ENCODE measurements around the gene CACNA1S.

Gene CACNA1S

DNA sequence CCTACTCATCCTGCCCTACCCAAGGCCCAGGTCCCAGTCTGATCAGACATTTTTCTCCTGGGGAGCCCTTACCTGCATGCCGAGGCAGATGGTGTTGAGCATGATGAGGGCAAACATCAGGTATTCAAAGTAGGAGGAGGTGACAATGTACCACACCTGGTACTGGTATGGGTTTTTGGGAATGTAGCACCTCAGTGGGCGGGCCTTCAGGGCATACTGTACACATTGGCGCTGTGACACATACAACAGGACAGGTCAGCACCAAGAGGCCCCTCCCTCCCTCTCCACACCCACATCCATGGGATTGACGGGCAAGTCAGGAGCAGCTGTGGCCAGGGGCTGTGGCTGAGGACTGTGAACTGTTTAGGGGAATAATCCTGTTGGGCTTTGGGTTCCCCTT is 51.6 kb downstream of the CACNA1S start:
- H3K9ac ChIP-seq (ENCODE audit: low read length), result no peak overlapping the region
- H3K27me3 ChIP-seq (ENCODE audit: low read length), result no peaks in the 10 kb centered on the region
- no peaks in the 10 kb centered on the region for H3K79me2 ChIP-seq (ENCODE audit: insufficient read depth, low read length)
- no peaks in the 10 kb centered on the region for H3K9me2 ChIP-seq (replicated peaks; ENCODE audit: insufficient read depth, low read length)
- TF ChIP-seq, protein P1, sequence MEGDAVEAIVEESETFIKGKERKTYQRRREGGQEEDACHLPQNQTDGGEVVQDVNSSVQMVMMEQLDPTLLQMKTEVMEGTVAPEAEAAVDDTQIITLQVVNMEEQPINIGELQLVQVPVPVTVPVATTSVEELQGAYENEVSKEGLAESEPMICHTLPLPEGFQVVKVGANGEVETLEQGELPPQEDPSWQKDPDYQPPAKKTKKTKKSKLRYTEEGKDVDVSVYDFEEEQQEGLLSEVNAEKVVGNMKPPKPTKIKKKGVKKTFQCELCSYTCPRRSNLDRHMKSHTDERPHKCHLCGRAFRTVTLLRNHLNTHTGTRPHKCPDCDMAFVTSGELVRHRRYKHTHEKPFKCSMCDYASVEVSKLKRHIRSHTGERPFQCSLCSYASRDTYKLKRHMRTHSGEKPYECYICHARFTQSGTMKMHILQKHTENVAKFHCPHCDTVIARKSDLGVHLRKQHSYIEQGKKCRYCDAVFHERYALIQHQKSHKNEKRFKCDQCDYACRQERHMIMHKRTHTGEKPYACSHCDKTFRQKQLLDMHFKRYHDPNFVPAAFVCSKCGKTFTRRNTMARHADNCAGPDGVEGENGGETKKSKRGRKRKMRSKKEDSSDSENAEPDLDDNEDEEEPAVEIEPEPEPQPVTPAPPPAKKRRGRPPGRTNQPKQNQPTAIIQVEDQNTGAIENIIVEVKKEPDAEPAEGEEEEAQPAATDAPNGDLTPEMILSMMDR (IDR thresholded peaks at IDR 0.05; ENCODE audit: insufficient read depth, low read length, poor library complexity, severe bottlenecking), result no peak
- TF ChIP-seq EZH2phosphoT487 (conservative IDR thresholded peaks at IDR 0.05; ENCODE audit: low read length), result no peak
- no peak overlapping the region for H2AFZ ChIP-seq (ENCODE audit: low read depth, low read length, severe bottlenecking)
- H3K4me2 ChIP-seq (ENCODE audit: low read depth, low read length, poor library complexity, severe bottlenecking), result no peak overlapping the region
- no peak overlapping the region for H3K4me3 ChIP-seq (ENCODE audit: insufficient read depth, low read length, poor library complexity, severe bottlenecking)
- H3F3A ChIP-seq (ENCODE audit: insufficient read depth), result no peaks in the 10 kb centered on the region
- H3K36me3 ChIP-seq (ENCODE audit: low read length), result no peaks in the 10 kb centered on the region
- H4K20me1 ChIP-seq (ENCODE audit: low read depth, low read length), result no peaks in the 10 kb centered on the region
- no peak overlapping the region for H3K27ac ChIP-seq (ENCODE audit: low read depth, low read length)
- no peaks in the 10 kb centered on the region for H3K9me3 ChIP-seq (ENCODE audit: insufficient read depth, low read length)

DNA sequence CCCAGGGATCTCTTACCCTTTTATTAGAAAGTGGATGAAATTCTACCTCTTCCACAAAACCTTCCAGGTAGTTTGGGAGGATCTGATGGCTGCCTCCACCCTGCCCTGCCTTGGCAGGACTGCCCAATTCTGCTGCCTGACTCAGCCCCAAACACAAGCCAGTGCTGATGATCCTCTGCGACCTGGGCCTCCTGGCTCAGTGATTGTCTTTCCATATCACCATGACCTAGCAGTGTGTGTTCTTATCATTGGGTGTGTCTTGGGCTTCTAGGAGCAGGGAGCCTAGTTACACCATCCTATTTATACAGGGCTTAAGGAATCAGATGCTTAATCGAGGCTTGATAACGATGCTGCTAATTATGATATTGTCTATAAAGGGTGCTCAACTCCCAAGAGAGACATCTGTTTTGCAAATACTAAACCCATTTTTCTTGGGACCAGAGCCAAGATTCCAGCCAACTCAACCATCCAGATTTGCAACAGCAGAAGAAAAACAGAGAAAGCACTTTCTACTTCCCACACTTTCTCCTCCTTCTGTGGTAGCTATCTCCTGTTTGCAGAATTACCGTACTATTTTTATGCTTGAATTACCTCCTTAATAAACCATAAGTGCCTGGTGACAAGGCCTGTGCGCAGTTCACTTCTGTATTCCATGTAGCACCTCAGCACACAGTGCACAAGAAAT is 52.2 kb downstream of the CACNA1S start:
- no peak overlapping the region for H3K4me2 ChIP-seq (ENCODE audit: low read depth, low read length, poor library complexity, severe bottlenecking)
- no peak overlapping the region for H3K4me3 ChIP-seq (ENCODE audit: insufficient read depth, low read length, poor library complexity, severe bottlenecking)
- no peak overlapping the region for H3K27ac ChIP-seq (ENCODE audit: low read depth, low read length)
- no peak overlapping the region for H3K9ac ChIP-seq (ENCODE audit: low read length)
- no peaks in the 10 kb centered on the region for H3K79me2 ChIP-seq (ENCODE audit: insufficient read depth, low read length)
- no peaks in the 10 kb centered on the region for H3F3A ChIP-seq (ENCODE audit: insufficient read depth)
- H3K9me2 ChIP-seq (replicated peaks; ENCODE audit: insufficient read depth, low read length), result no peaks in the 10 kb centered on the region
- no peaks in the 10 kb centered on the region for H3K9me3 ChIP-seq (ENCODE audit: insufficient read depth, low read length)
- no peak overlapping the region for H2AFZ ChIP-seq (ENCODE audit: low read depth, low read length, severe bottlenecking)
- H3K27me3 ChIP-seq (ENCODE audit: low read length), result no peaks in the 10 kb centered on the region
- H3K36me3 ChIP-seq (ENCODE audit: low read length), result no peaks in the 10 kb centered on the region
- no peaks in the 10 kb centered on the region for H4K20me1 ChIP-seq (ENCODE audit: low read depth, low read length)
- TF ChIP-seq, protein P1 (IDR thresholded peaks at IDR 0.05; ENCODE audit: insufficient read depth, low read length, poor library complexity, severe bottlenecking), result no peak
- no peak for TF ChIP-seq EZH2phosphoT487 (conservative IDR thresholded peaks at IDR 0.05; ENCODE audit: low read length)

DNA sequence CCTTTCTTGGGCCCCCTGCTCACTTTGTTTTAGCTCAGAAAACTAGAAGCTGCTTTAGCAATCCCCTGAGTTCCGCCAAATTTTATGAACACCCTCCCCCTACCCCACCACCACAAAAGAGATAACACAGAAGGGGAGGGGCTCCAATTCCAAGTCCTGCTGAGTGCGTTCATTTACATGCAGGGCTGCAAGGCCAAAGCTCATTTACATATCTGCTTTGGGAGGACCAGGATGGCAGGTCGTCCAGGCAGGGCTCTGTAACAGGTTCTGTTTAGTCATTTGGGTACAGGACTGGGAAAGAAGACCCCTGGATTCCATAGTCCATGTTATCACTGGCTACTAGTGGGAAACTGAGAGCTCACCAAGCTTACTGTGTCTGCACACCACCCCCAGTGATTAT is 52.8 kb downstream of the CACNA1S start:
- Histone ChIP-seq H2AFZ (ENCODE audit: low read depth, low read length, severe bottlenecking) (no peak overlapping the region), H3K9me3 (ENCODE audit: insufficient read depth, low read length) (no peaks in the 10 kb centered on the region), H3K27ac (ENCODE audit: low read depth, low read length) (no peak overlapping the region), H3K9me2 (replicated peaks; ENCODE audit: insufficient read depth, low read length) (no peaks in the 10 kb centered on the region), H3K79me2 (ENCODE audit: insufficient read depth, low read length) (no peaks in the 10 kb centered on the region), H3K4me3 (ENCODE audit: insufficient read depth, low read length, poor library complexity, severe bottlenecking) (no peak overlapping the region), H3K36me3 (ENCODE audit: low read length) (no peaks in the 10 kb centered on the region), H4K20me1 (ENCODE audit: low read depth, low read length) (no peaks in the 10 kb centered on the region), H3K9ac (ENCODE audit: low read length) (no peak overlapping the region), H3F3A (ENCODE audit: insufficient read depth) (no peaks in the 10 kb centered on the region), H3K27me3 (ENCODE audit: low read length) (no peaks in the 10 kb centered on the region), H3K4me2 (ENCODE audit: low read depth, low read length, poor library complexity, severe bottlenecking) (no peak overlapping the region)
- no peak for TF ChIP-seq EZH2phosphoT487 (conservative IDR thresholded peaks at IDR 0.05; ENCODE audit: low read length)
- TF ChIP-seq, protein P1 (IDR thresholded peaks at IDR 0.05; ENCODE audit: insufficient read depth, low read length, poor library complexity, severe bottlenecking), result no peak
